ENCODE results near the gene DLX6.

Gene DLX6

DNA sequence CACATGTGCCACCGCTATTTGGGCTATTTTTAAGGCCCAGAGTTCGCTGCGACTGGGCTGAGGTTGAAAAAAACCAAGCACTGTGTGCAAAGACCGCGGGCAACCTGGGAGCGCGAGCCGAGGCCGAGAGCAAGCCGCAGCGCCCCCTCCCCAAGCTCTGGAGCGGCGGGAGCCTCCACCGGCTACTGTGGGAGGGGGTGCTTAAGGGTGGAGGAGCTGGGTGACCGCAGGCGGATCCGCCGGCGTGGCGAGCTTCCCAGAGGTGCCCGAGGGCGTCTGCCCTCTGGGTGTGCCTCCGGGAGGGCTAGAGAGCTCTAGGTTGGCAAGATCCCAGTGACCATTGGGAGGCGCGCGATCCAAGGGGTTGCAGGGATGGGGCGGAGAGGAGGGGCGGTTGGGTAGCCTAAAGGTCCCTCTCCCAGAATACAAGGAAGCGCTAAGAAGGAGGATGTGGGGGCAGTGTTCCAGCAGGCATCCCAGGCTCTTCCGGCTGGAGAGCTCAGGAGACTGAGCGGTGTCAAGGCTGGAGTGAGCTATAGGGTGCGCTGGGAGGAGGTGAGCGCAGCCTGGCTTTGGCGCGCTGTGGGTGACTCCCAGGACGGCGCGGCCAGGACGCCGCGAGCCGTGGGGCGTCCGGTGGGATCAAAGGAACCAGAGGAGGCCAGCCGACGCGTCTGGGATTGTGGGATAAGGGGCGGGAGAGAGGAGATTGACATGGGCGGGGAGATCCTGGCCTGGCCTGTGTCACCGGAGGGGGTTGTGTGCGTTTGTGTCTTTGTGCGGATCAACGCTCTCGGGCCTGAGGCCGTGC lies 11.2 kb downstream of the DLX6 start:
- Histone ChIP-seq H3K27me3 (ENCODE audit: control insufficient read depth, insufficient read depth, low read length) (peaks cover 44% of the 10 kb centered on the region), H3K27ac (ENCODE audit: low read depth, low read length) (no peak overlapping the region), H3K4me1 (ENCODE audit: control insufficient read depth, insufficient read depth, low read length) (peaks cover 2% of the 10 kb centered on the region), H3K36me3 (ENCODE audit: control insufficient read depth, insufficient read depth, low read length) (no peaks in the 10 kb centered on the region), H3K4me3 (ENCODE audit: low read length) (no peak overlapping the region), H3K9ac (ENCODE audit: low read length) (no peak overlapping the region)

DNA sequence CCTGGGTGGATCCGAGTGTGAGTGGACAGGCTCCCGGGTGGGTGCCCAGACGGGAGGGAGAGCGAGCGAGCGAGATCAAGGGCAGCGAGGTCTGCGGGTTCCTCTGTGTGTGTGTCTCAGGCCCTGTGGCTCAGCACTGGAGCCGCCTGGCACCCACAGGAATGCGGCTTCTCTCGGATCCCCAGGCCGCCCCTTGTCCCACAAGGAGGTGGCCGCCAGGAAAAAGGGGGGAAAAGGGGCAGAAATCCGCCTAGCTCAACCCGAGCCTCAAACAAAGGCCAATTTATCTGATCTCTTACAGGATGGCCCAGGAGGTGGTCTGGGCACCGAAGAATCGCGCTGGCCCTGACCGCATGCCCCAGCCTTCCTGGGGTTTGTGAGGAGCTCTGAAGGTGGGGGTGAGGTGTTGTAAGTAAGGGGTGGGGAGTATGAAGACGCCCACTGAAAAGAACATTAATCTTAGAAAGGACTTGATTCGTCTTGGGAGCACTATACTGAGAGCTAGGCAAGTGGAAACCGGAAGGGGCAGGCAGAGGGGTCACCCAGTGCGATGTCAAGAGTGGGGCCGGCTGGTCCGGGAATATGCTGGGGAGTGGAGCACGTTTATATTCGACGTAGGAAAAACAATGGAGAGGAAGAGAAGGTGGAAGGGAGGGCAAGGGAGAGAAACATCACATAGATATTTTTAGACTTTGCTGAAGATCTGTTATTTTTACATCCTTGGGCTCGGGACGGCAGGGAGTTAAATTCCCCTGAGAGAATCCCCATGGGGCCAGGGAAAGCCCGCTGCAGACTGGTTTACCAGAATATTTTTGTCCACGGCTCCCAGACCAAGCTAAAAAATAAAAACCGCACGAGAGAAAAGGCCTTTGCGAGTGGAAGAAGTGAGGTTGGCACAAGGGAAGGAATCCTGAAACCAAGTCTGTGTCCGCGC lies 12.1 kb downstream of the DLX6 start:
- H3K27me3 ChIP-seq (ENCODE audit: control insufficient read depth, insufficient read depth, low read length) = peaks cover 49% of the 10 kb centered on the region
- H3K4me1 ChIP-seq (ENCODE audit: control insufficient read depth, insufficient read depth, low read length) = peaks cover 2% of the 10 kb centered on the region
- H3K36me3 ChIP-seq (ENCODE audit: control insufficient read depth, insufficient read depth, low read length) = no peaks in the 10 kb centered on the region
- H3K27ac ChIP-seq (ENCODE audit: low read depth, low read length) = no peak overlapping the region
- H3K4me3 ChIP-seq (ENCODE audit: low read length) = no peak overlapping the region
- no peak overlapping the region for H3K9ac ChIP-seq (ENCODE audit: low read length)

DNA sequence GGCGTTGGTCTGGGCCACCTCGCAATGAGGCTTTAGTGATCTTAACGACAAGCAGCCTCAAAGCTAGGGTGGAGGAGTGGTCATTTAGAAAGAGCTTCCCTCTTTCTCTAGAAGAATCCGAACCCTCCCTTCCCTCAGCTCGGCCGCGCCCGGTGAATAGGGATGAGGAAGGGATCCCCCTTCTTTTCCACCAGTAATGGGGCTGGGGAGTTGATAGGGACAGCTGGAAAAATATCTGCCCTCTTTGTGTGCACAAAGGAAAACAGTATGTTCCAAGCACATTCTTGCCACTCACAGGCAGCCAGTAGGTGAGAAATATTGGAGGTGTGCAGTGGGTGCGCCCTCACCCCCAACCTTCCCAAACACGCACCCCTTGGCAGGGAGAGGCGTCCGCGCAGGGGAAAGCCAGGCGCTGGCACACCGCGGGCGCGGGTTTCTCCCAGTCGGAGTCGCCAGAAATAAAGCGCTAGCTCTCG lies 12.8 kb downstream of the DLX6 start:
- H3K4me3 ChIP-seq (ENCODE audit: low read length) = no peak overlapping the region
- peaks cover 56% of the 10 kb centered on the region for H3K27me3 ChIP-seq (ENCODE audit: control insufficient read depth, insufficient read depth, low read length)

DNA sequence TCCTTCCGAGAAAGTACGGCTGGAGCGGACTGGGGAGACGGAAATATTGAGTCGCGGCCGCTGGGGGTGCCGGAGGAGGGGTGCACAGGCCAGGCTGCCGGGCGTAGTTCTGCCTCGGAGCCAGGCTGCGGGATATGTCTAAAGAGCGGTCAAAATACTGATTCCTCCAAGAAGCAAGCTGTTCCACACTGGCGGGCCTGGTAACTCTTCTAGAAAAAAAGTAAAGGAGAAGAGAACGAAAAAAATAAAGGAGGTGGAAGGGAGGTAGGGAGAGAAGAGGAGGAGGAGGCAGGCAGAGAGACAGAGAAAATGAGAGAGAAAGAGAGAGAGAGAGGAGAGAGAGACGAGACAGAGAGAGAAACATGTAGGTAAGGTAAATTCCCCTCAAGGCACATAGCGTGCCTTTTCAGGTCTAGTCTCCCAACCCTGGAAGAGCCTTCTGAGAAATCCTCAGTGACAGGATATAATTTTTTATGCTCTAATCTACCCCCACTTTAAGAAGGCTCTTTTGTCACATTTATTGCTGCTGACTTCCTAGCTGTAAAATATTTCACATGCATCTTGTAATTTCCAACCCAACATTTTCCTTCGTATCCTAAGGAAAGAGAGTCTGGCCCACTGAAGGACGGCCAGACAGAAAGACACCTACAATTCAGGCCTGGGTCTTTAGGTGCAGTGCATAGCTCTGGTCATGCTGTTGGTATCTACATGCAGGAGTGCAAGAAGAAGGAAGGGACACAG lies 13.6 kb downstream of the DLX6 start:
- H3K27me3 ChIP-seq (ENCODE audit: control insufficient read depth, insufficient read depth, low read length) = peaks cover 63% of the 10 kb centered on the region
- no peak overlapping the region for H3K27ac ChIP-seq (ENCODE audit: low read depth, low read length)
- H3K4me3 ChIP-seq (ENCODE audit: low read length) = no peak overlapping the region
- H3K36me3 ChIP-seq (ENCODE audit: control insufficient read depth, insufficient read depth, low read length) = no peaks in the 10 kb centered on the region
- no peak overlapping the region for H3K9ac ChIP-seq (ENCODE audit: low read length)
- H3K4me1 ChIP-seq (ENCODE audit: control insufficient read depth, insufficient read depth, low read length) = peaks cover 2% of the 10 kb centered on the region

More for the DNA sequence above, 12.8 kb downstream of the DLX6 start:
- Histone ChIP-seq H3K4me1 (ENCODE audit: control insufficient read depth, insufficient read depth, low read length) (peaks cover 2% of the 10 kb centered on the region), H3K36me3 (ENCODE audit: control insufficient read depth, insufficient read depth, low read length) (no peaks in the 10 kb centered on the region), H3K27ac (ENCODE audit: low read depth, low read length) (no peak overlapping the region), H3K9ac (ENCODE audit: low read length) (no peak overlapping the region)

DNA sequence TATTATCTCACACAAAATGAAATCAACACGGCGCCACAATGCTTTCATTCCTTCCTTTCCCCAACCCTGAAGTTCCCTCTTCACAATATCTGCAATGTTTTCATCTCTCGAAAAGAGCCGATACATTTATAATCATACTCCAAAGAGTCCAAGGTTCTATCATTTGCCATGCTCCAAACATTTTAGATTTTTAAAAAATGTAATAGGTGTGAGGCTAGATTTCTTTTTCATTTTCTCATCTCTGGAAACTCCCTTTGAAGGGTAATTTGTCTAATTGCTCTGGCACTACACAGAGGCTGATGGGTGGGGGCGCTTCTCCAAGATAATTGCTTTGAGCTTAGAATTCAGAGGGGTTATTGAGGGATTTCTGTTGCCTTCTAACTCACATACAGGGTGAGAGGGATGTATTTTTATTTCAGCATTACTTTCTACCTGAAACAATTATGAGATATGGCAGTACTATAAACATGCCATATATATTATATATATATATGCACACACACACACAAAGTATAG lies 14.4 kb downstream of the DLX6 start:
- Histone ChIP-seq H3K4me1 (ENCODE audit: control insufficient read depth, insufficient read depth, low read length) (peaks cover 4% of the 10 kb centered on the region), H3K36me3 (ENCODE audit: control insufficient read depth, insufficient read depth, low read length) (no peaks in the 10 kb centered on the region), H3K9ac (ENCODE audit: low read length) (no peak overlapping the region), H3K4me3 (ENCODE audit: low read length) (no peak overlapping the region), H3K27me3 (ENCODE audit: control insufficient read depth, insufficient read depth, low read length) (peaks cover 71% of the 10 kb centered on the region), H3K27ac (ENCODE audit: low read depth, low read length) (no peak overlapping the region)

DNA sequence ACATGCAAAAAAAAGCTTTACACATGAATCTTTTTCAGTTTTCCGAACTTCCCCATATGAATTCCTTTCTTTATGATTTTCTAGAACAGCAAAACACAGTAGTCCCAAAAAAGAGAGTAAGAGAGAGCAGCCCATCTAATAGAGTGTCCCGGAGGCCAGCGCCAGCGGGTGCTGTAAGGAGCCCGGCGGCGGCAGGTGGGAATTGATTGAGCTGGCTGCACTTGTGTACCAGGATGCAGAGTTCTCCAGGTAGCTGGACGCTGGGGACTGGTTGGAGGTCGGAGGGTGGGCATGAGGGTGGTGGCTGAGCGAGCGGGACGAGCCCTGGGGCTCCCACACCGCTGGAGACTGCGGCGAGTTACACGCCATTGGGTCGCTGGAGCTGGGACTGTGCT lies 15.2 kb downstream of the DLX6 start:
- peaks cover 4% of the 10 kb centered on the region for H3K4me1 ChIP-seq (ENCODE audit: control insufficient read depth, insufficient read depth, low read length)
- no peak overlapping the region for H3K9ac ChIP-seq (ENCODE audit: low read length)
- peaks cover 72% of the 10 kb centered on the region for H3K27me3 ChIP-seq (ENCODE audit: control insufficient read depth, insufficient read depth, low read length)
- H3K27ac ChIP-seq (ENCODE audit: low read depth, low read length) = no peak overlapping the region
- H3K36me3 ChIP-seq (ENCODE audit: control insufficient read depth, insufficient read depth, low read length) = no peaks in the 10 kb centered on the region
- no peak overlapping the region for H3K4me3 ChIP-seq (ENCODE audit: low read length)

DNA sequence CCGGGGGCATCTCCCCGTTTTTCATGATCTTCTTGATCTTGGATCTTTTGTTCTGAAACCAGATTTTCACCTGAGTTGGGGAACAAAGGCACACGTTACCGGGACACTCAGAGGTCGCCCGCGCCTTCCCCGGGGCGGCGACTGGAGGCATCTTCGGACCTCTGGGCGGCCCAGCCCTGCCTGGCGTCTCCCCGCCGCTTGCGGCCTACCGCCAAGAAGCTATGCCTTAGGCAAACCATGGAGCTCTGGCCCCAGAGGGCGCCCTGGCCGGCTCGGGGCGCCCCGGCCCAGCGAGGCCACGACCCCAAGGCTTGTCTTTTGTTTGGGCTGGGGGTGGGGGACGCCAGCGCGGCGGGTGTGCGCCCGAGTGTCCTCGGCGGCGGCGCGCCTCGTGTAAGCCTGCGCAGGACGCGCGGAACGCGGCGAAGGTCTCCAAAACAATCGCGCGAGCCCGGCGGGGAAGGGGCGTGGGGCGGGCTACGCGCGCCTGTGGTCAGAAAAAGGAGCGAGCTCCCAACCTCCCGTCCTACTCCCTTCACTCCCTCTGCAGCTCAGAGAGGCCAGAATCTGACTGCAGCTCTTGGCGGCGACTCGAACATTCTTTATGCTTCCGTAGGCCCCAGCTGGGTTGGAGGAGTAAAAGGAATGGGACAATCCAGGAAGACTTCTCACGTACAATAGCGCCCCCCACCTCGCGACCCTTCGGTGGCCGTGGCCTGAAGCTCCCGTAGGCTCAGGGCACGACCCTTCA lies 15.8 kb downstream of the DLX6 start:
- Histone ChIP-seq H3K27ac (ENCODE audit: low read depth, low read length) (no peak overlapping the region), H3K9ac (ENCODE audit: low read length) (no peak overlapping the region), H3K4me3 (ENCODE audit: low read length) (no peak overlapping the region), H3K27me3 (ENCODE audit: control insufficient read depth, insufficient read depth, low read length) (peaks cover 75% of the 10 kb centered on the region), H3K4me1 (ENCODE audit: control insufficient read depth, insufficient read depth, low read length) (peaks cover 4% of the 10 kb centered on the region), H3K36me3 (ENCODE audit: control insufficient read depth, insufficient read depth, low read length) (no peaks in the 10 kb centered on the region)

DNA sequence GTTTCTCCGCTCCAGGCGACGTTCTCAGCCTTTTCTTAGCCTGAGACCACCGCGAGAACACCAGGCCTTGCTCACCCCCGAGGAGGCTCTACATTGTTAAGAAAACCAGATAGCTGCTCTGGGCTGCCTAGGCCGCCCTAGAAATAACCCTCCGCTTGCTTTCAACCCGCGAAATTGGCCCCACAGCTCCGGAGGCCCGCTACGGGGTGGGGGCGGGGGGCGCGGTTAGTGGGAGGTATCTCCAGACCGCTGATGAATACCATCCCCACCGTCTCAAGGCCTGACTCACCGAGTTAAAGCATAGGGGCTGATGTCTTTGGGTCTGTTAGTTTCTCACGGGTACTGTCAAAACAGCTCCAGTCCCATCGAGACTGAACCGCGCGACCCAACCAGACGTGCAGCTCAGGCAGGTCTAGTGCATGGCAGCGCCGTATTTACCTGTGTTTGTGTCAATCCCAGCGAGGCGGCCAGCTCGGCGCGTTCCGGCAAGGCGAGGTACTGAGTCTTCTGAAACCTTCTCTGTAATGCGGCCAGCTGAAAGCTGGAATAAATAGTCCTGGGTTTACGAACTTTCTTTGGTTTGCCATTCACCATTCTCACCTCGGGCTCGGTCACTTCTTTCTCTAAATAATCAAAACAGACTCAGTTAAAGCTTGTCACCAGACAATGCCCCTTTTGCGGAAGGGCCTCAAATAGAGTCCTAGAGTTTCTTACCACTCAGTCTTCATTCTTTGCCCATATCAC lies 16.6 kb downstream of the DLX6 start:
- Histone ChIP-seq H3K27me3 (ENCODE audit: control insufficient read depth, insufficient read depth, low read length) (peaks cover 72% of the 10 kb centered on the region), H3K4me1 (ENCODE audit: control insufficient read depth, insufficient read depth, low read length) (peaks cover 4% of the 10 kb centered on the region), H3K36me3 (ENCODE audit: control insufficient read depth, insufficient read depth, low read length) (no peaks in the 10 kb centered on the region), H3K27ac (ENCODE audit: low read depth, low read length) (no peak overlapping the region), H3K4me3 (ENCODE audit: low read length) (no peak overlapping the region), H3K9ac (ENCODE audit: low read length) (no peak overlapping the region)

DNA sequence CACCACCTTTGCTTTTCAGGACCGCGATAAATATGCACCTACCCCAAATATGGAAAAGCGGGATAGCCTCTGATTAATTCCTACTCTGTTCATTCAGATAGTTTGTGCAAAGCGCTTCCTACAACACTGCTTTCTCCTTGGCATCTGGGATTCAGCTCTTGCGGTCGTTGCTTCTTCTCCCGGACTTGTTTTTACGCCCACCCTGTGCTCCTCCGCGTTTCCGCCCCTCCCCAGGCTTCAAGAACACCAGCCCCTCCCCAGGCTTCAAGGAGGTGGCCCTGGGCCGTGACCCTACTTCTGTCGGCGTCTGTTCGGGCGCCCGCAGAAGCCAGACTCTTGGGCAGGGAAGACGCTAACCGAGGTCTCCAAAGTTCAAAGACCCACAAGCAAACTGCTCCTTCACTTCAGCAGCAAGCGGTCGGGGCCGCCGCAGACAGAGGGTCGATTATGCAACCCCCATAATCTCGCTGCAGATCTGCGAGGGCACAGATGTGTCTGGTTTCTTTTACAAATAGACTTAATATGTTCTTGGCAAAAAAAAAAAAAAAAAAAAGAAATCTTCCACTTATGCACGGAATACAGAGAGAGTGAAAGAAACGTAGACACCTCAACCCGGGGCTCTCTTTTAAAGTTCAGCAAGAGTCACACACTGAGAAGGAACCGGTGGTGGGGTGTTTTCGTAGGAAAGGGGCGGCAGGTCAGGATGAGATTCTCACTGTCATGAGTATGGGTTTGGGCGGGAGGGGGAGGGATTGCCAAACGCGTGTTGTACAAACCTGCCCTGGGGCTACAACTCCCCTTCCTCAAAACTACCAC lies 17.3 kb downstream of the DLX6 start:
- H3K27me3 ChIP-seq (ENCODE audit: control insufficient read depth, insufficient read depth, low read length) = peaks cover 66% of the 10 kb centered on the region
- peaks cover 4% of the 10 kb centered on the region for H3K4me1 ChIP-seq (ENCODE audit: control insufficient read depth, insufficient read depth, low read length)
- no peak overlapping the region for H3K4me3 ChIP-seq (ENCODE audit: low read length)
- H3K27ac ChIP-seq (ENCODE audit: low read depth, low read length) = no peak overlapping the region
- H3K9ac ChIP-seq (ENCODE audit: low read length) = no peak overlapping the region
- H3K36me3 ChIP-seq (ENCODE audit: control insufficient read depth, insufficient read depth, low read length) = no peaks in the 10 kb centered on the region

DNA sequence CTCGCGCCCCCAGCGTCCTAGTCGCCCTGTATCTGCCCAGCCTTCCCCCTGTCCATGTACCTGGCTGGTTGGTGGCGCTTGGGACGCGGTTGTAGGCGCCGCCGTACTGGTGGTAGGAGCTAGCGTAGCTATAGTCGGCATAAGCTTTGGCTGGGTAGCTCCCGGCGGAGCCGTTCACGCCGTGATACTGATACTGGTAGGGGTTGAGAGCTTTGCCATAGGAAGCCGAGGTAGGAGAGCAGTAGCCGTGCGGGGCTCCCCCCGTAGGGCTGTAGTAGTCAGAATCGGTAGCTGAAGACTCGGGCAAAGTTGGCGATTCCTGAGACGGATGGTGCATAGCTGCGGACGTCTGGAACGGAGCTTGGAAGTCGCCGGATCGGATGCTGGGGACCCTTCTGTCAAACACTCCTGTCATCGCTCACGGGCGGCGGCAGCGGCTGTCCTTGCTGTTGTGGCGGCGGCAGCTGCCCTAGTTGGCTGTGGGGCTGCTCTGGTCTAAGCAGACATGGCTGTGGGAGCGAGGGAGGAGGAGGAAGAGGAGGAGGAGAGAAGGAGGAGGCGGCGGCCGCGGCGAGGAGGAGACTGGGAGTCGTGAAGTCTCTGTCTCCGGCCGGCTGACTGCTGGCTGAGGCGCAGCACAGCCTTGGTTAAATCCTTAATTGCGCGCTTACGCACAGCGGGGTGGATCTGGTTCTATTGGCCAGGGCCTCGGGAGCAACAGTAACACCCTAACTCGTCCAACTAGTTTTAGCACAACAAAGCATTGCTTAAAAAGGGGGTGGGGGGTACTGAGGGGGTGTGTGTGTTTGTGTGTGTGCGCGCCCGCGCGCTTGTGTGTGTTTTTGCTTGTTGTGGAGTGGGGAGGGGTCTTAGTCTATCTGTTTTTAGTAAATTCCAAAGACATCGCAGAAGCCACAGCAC lies 19.1 kb downstream of the DLX6 start, which contains the start of gene DLX5:
Gene DLX5, minus strand, starts transcription at position 623 of the 921 bp plus-strand sequence. Its CDS starts 208 bp downstream, at position 415.
- H3K27me3 ChIP-seq (ENCODE audit: control insufficient read depth, insufficient read depth, low read length) = peaks cover 61% of the 10 kb centered on the region
- H3K27ac ChIP-seq (ENCODE audit: low read depth, low read length) = no peak within 1 kb of the TSS
- peaks cover 4% of the 10 kb centered on the region for H3K4me1 ChIP-seq (ENCODE audit: control insufficient read depth, insufficient read depth, low read length)
- no peak within 1 kb of the TSS for H3K9ac ChIP-seq (ENCODE audit: low read length)
- H3K36me3 ChIP-seq (ENCODE audit: control insufficient read depth, insufficient read depth, low read length) = no peaks in the 10 kb centered on the region
- peak within 1 kb of the TSS; percentile 51 for H3K4me3 ChIP-seq (ENCODE audit: low read length)
